GM23338 (cell line): ENCODE data around the gene TAF10. TPM values are rescaled to one million over a fixed set of nuclear protein-coding genes. Genes with fewer than 3 reads are reported as not detected.
A peak's percentile ranks its signal among the peaks of the same experiment; 100 is the strongest.

Experiments used
- ATAC-seq: fragments of 200-7000 bp; cut with Tn5 transposase; 3 replicates; pipeline ENCODE4 v1.9.1; 2020
- DNase-seq: peaks from one replicate; pipeline ENCODE4 v3.0.0-alpha.2; 2015; ENCODE audit warnings: low spot score
- H2AFZ ChIP-seq: fragments of 200-600 bp; sonication (generic); 2 replicates; pipeline ENCODE4 v1.8.0; 2016; ENCODE audit warnings: antibody characterized with exemption, mild to moderate bottlenecking, moderate library complexity
- H3F3A ChIP-seq: fragments of 200-600 bp; sonication (generic); replicated peaks from 2 replicates; pipeline ENCODE4 v1.8.0; 2017; ENCODE audit warnings: antibody characterized with exemption, mixed run types, low read depth
- H3K27ac ChIP-seq: fragments of 200-600 bp; sonication (generic); 2 replicates; pipeline ENCODE4 v1.6.1; 2016; ENCODE audit warnings: low read depth
- H3K27me3 ChIP-seq: fragments of 200-600 bp; sonication (generic); 2 replicates; pipeline ENCODE4 v1.8.0; 2016; ENCODE audit warnings: mild to moderate bottlenecking, mixed run types, moderate library complexity; ENCODE audit not compliant: insufficient read depth
- H3K36me3 ChIP-seq: fragments of 200-600 bp; sonication (generic); 2 replicates; pipeline ENCODE4 v1.8.0; 2016; ENCODE audit warnings: mild to moderate bottlenecking; ENCODE audit not compliant: insufficient read depth
- H3K4me1 ChIP-seq: fragments of 200-600 bp; sonication (generic); 2 replicates; pipeline ENCODE4 v1.8.0; 2016; ENCODE audit warnings: mild to moderate bottlenecking, moderate library complexity; ENCODE audit not compliant: insufficient read depth
- H3K4me2 ChIP-seq: fragments of 200-600 bp; sonication (generic); 2 replicates; pipeline ENCODE4 v1.7.1; 2017; ENCODE audit warnings: mixed run types
- H3K4me3 ChIP-seq: fragments of 200-600 bp; sonication (generic); 2 replicates; pipeline ENCODE4 v1.6.1; 2016; ENCODE audit warnings: mixed run types
- H3K79me2 ChIP-seq: fragments of 200-600 bp; sonication (generic); replicated peaks from 2 replicates; pipeline ENCODE4 v1.8.0; 2017; ENCODE audit warnings: mild to moderate bottlenecking; ENCODE audit not compliant: insufficient read depth
- H3K9me2 ChIP-seq: fragments of 200-600 bp; sonication (generic); 2 replicates; pipeline ENCODE4 v1.8.0; 2017; ENCODE audit not compliant: insufficient read depth
- H4K20me1 ChIP-seq: fragments of 200-600 bp; sonication (generic); replicated peaks from 2 replicates; pipeline ENCODE4 v1.8.0; 2017; ENCODE audit warnings: mild to moderate bottlenecking; ENCODE audit not compliant: insufficient read depth
- H3K27ac Mint-ChIP-seq: 2 replicates; pipeline ENCODE4 v1.8.0; 2020; ENCODE audit warnings: inconsistent platforms, mild to moderate bottlenecking, moderate library complexity, mixed read lengths
- H3K27me3 Mint-ChIP-seq: 3 replicates; pipeline ENCODE4 v1.8.0; 2022; ENCODE audit warnings: low read depth, mild to moderate bottlenecking, moderate library complexity, mixed read lengths, inconsistent platforms; ENCODE audit not compliant: insufficient read depth, poor library complexity
- H3K36me3 Mint-ChIP-seq: 3 replicates; pipeline ENCODE4 v1.8.0; 2021; ENCODE audit warnings: low read depth, mild to moderate bottlenecking, inconsistent platforms, moderate library complexity, mixed read lengths
- H3K4me1 Mint-ChIP-seq: 3 replicates; pipeline ENCODE4 v1.8.0; 2020; ENCODE audit warnings: mild to moderate bottlenecking, inconsistent platforms, mixed read lengths
- H3K4me3 Mint-ChIP-seq: 3 replicates; pipeline ENCODE4 v1.8.0; 2021; ENCODE audit warnings: moderate library complexity, mild to moderate bottlenecking, inconsistent platforms, mixed read lengths
- H3K9me3 Mint-ChIP-seq: 3 replicates; pipeline ENCODE4 v1.8.0; 2020; ENCODE audit warnings: moderate library complexity, mild to moderate bottlenecking, inconsistent platforms, mixed read lengths
- CREB1 ChIP-seq: fragments of 250-450 bp; sonication (Bioruptor Pico); IDR thresholded peaks from 2 replicates; pipeline ENCODE4 v1.5.0; 2020; ENCODE audit warnings: low read depth, mild to moderate bottlenecking, moderate library complexity
- EZH2 ChIP-seq: fragments of 200-600 bp; sonication (generic); IDR thresholded peaks from one replicate; pipeline ENCODE4 v1.8.0; 2017; ENCODE audit warnings: antibody characterized with exemption, mild to moderate bottlenecking, low read depth; ENCODE audit not compliant: unreplicated experiment
- EZH2phosphoT487 ChIP-seq: fragments of 200-600 bp; sonication (generic); IDR thresholded peaks from one replicate; pipeline ENCODE4 v1.8.1; 2018; ENCODE audit warnings: antibody characterized with exemption; ENCODE audit not compliant: unreplicated experiment
- JUNB ChIP-seq: IDR thresholded peaks from one replicate; pipeline ENCODE4 v1.6.1; 2016; ENCODE audit warnings: antibody characterized with exemption; ENCODE audit not compliant: unreplicated experiment
- NANOG ChIP-seq: IDR thresholded peaks from 2 replicates; pipeline ENCODE4 v1.6.1; 2016; ENCODE audit warnings: antibody characterized with exemption, borderline replicate concordance
- POLR2AphosphoS5 ChIP-seq: IDR thresholded peaks from 2 replicates; pipeline ENCODE4 v1.6.1; 2016; ENCODE audit warnings: antibody characterized with exemption, low read depth
- STAT1 ChIP-seq: IDR thresholded peaks from one replicate; pipeline ENCODE4 v1.6.1; 2016; ENCODE audit warnings: antibody characterized with exemption; ENCODE audit not compliant: unreplicated experiment
- ZNF114 ChIP-seq: fragments of 250-450 bp; sonication (Bioruptor Pico); IDR thresholded peaks from 2 replicates; pipeline ENCODE4 v1.5.0; 2020; ENCODE audit warnings: mild to moderate bottlenecking, moderate library complexity
- ZNF331 ChIP-seq: fragments of 250-450 bp; sonication (Bioruptor Pico); IDR thresholded peaks from 2 replicates; pipeline ENCODE4 v1.5.0; 2020; ENCODE audit warnings: low read depth, mild to moderate bottlenecking, moderate library complexity
- polyA plus RNA-seq: library from polyadenylated mRNA; unstranded; fragments of >200 nt; fragmentation: Nextera tagmentation; extraction: Ambion mirVana; gene quantifications from 2 replicates; pipeline ENCODE4 v1.2.1, GENCODE V29; 2016
- total RNA-seq: library from RNA; depleted of rRNA; stranded (reverse); fragments of >200 nt; shearing (Covaris generic); gene quantifications from 2 replicates; pipeline ENCODE4 v1.2.3, GENCODE V29; 2014
- TF ChIP-seq, protein P1 (sequence below): IDR thresholded peaks from one replicate; pipeline ENCODE4 v1.6.1; 2018; ENCODE audit warnings: antibody characterized with exemption; ENCODE audit not compliant: unreplicated experiment
- TF ChIP-seq, protein P2 (sequence below), 2 experiments: fragments of 200-600 bp in 1 of 2; sonication (generic) in 1 of 2; conservative IDR thresholded peaks; 2 replicates each; pipeline versions ENCODE4 v1.5.1 to v1.6.1; 2016 to 2017; ENCODE audit warnings: antibody characterized with exemption in 2 of 2, low read depth in 2 of 2, mild to moderate bottlenecking in 2 of 2, moderate library complexity in 1 of 2
- TF ChIP-seq, protein P3 (sequence below): IDR thresholded peaks from 2 replicates; pipeline ENCODE4 v1.6.1; 2016; ENCODE audit warnings: antibody characterized with exemption
- TF ChIP-seq, protein P4 (sequence below): fragments of 250-450 bp; sonication (Bioruptor Pico); IDR thresholded peaks from 2 replicates; pipeline ENCODE4 v1.5.0; 2020; ENCODE audit warnings: mild to moderate bottlenecking, moderate library complexity

Gene TAF10
- total and polyA plus RNA-seq, 2 experiments from 2014 or later: 108 to 253 TPM

DNA sequence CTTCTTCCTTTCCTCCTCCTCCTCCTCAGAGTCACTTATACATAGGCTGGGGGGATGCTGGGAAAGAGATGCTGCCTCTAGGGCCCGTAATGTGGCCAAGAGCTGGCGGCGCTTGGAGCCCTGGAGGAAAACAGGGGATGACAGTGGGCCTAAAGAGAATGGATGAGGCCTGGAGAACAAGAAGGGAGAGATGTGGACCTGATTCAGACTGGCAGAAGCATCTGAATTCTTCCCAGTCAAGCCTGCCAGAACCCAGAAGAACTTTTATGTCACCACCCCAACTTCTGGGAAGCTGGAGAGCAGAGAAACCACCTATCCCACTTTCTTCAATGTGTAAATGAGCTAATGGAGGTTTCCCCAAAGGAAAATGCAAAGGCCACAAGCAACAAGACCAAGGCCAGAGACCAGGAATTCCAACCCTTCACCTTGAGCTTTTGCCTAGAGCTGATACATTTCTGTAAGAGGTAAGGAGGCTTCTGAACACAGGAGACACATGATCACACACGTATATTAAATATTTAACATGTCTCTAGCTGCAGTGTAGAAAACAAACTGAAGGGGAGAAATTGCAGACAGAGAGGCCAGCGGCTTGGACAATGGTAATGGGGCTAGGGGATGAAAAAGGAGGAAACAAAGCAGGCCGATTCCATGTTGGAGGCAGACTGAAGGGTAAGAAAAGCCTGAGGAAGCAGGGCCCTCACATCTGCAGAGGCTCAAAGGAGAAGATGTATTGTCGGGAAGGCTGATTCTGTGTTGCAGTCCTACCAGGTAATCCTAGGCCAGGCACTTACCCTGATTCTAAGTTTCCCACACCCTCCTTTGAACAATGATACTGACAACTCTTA lies 9.7 kb downstream of the TAF10 start:
- H3K4me3 Mint-ChIP-seq: no peak overlapping the region
- ATAC-seq (no peak), DNase-seq (no peak)
- no peaks in the 10 kb centered on the region for H3K27me3 Mint-ChIP-seq
- Histone ChIP-seq H3K4me1 (peaks cover 17% of the 10 kb centered on the region), H3K27ac (no peak overlapping the region), H3K4me2 (peak overlapping the region; percentile 90), H4K20me1 (no peaks in the 10 kb centered on the region; the same call in 1 of the 2 replicates), H2AFZ (no peak overlapping the region), H3K27me3 (no peaks in the 10 kb centered on the region), H3K79me2 (peaks cover 43% of the 10 kb centered on the region), H3K9me2 (no peaks in the 10 kb centered on the region), H3K4me3 (peak overlapping the region; percentile 100), H3K36me3 (peaks cover 6% of the 10 kb centered on the region; the same call in 1 of the 2 replicates), H3F3A (peaks cover 6% of the 10 kb centered on the region; the same call in 1 of the 2 replicates)
- H3K4me1 Mint-ChIP-seq: peaks cover 16% of the 10 kb centered on the region; the same call in 2 of the 3 replicates
- peaks cover 25% of the 10 kb centered on the region for H3K36me3 Mint-ChIP-seq
- H3K9me3 Mint-ChIP-seq: no peaks in the 10 kb centered on the region
- H3K27ac Mint-ChIP-seq: no peak overlapping the region
- TF ChIP-seq STAT1 (no peak), EZH2phosphoT487 (no peak), EZH2 (no peak), NANOG (no peak), JUNB (no peak), ZNF114 (CRISPR knock-in tag) (no peak), POLR2AphosphoS5 (no peak), CREB1 (CRISPR knock-in tag) (no peak), ZNF331 (CRISPR knock-in tag) (no peak)
- TF ChIP-seq, protein P1, sequence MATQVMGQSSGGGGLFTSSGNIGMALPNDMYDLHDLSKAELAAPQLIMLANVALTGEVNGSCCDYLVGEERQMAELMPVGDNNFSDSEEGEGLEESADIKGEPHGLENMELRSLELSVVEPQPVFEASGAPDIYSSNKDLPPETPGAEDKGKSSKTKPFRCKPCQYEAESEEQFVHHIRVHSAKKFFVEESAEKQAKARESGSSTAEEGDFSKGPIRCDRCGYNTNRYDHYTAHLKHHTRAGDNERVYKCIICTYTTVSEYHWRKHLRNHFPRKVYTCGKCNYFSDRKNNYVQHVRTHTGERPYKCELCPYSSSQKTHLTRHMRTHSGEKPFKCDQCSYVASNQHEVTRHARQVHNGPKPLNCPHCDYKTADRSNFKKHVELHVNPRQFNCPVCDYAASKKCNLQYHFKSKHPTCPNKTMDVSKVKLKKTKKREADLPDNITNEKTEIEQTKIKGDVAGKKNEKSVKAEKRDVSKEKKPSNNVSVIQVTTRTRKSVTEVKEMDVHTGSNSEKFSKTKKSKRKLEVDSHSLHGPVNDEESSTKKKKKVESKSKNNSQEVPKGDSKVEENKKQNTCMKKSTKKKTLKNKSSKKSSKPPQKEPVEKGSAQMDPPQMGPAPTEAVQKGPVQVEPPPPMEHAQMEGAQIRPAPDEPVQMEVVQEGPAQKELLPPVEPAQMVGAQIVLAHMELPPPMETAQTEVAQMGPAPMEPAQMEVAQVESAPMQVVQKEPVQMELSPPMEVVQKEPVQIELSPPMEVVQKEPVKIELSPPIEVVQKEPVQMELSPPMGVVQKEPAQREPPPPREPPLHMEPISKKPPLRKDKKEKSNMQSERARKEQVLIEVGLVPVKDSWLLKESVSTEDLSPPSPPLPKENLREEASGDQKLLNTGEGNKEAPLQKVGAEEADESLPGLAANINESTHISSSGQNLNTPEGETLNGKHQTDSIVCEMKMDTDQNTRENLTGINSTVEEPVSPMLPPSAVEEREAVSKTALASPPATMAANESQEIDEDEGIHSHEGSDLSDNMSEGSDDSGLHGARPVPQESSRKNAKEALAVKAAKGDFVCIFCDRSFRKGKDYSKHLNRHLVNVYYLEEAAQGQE: no peak
- TF ChIP-seq, protein P2, sequence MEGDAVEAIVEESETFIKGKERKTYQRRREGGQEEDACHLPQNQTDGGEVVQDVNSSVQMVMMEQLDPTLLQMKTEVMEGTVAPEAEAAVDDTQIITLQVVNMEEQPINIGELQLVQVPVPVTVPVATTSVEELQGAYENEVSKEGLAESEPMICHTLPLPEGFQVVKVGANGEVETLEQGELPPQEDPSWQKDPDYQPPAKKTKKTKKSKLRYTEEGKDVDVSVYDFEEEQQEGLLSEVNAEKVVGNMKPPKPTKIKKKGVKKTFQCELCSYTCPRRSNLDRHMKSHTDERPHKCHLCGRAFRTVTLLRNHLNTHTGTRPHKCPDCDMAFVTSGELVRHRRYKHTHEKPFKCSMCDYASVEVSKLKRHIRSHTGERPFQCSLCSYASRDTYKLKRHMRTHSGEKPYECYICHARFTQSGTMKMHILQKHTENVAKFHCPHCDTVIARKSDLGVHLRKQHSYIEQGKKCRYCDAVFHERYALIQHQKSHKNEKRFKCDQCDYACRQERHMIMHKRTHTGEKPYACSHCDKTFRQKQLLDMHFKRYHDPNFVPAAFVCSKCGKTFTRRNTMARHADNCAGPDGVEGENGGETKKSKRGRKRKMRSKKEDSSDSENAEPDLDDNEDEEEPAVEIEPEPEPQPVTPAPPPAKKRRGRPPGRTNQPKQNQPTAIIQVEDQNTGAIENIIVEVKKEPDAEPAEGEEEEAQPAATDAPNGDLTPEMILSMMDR (conservative IDR thresholded peaks at IDR 0.05; ENCODE audit: low read depth in 2 of 2): no peak
- TF ChIP-seq, protein P3, sequence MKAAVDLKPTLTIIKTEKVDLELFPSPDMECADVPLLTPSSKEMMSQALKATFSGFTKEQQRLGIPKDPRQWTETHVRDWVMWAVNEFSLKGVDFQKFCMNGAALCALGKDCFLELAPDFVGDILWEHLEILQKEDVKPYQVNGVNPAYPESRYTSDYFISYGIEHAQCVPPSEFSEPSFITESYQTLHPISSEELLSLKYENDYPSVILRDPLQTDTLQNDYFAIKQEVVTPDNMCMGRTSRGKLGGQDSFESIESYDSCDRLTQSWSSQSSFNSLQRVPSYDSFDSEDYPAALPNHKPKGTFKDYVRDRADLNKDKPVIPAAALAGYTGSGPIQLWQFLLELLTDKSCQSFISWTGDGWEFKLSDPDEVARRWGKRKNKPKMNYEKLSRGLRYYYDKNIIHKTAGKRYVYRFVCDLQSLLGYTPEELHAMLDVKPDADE: no peak
- TF ChIP-seq, protein P4, sequence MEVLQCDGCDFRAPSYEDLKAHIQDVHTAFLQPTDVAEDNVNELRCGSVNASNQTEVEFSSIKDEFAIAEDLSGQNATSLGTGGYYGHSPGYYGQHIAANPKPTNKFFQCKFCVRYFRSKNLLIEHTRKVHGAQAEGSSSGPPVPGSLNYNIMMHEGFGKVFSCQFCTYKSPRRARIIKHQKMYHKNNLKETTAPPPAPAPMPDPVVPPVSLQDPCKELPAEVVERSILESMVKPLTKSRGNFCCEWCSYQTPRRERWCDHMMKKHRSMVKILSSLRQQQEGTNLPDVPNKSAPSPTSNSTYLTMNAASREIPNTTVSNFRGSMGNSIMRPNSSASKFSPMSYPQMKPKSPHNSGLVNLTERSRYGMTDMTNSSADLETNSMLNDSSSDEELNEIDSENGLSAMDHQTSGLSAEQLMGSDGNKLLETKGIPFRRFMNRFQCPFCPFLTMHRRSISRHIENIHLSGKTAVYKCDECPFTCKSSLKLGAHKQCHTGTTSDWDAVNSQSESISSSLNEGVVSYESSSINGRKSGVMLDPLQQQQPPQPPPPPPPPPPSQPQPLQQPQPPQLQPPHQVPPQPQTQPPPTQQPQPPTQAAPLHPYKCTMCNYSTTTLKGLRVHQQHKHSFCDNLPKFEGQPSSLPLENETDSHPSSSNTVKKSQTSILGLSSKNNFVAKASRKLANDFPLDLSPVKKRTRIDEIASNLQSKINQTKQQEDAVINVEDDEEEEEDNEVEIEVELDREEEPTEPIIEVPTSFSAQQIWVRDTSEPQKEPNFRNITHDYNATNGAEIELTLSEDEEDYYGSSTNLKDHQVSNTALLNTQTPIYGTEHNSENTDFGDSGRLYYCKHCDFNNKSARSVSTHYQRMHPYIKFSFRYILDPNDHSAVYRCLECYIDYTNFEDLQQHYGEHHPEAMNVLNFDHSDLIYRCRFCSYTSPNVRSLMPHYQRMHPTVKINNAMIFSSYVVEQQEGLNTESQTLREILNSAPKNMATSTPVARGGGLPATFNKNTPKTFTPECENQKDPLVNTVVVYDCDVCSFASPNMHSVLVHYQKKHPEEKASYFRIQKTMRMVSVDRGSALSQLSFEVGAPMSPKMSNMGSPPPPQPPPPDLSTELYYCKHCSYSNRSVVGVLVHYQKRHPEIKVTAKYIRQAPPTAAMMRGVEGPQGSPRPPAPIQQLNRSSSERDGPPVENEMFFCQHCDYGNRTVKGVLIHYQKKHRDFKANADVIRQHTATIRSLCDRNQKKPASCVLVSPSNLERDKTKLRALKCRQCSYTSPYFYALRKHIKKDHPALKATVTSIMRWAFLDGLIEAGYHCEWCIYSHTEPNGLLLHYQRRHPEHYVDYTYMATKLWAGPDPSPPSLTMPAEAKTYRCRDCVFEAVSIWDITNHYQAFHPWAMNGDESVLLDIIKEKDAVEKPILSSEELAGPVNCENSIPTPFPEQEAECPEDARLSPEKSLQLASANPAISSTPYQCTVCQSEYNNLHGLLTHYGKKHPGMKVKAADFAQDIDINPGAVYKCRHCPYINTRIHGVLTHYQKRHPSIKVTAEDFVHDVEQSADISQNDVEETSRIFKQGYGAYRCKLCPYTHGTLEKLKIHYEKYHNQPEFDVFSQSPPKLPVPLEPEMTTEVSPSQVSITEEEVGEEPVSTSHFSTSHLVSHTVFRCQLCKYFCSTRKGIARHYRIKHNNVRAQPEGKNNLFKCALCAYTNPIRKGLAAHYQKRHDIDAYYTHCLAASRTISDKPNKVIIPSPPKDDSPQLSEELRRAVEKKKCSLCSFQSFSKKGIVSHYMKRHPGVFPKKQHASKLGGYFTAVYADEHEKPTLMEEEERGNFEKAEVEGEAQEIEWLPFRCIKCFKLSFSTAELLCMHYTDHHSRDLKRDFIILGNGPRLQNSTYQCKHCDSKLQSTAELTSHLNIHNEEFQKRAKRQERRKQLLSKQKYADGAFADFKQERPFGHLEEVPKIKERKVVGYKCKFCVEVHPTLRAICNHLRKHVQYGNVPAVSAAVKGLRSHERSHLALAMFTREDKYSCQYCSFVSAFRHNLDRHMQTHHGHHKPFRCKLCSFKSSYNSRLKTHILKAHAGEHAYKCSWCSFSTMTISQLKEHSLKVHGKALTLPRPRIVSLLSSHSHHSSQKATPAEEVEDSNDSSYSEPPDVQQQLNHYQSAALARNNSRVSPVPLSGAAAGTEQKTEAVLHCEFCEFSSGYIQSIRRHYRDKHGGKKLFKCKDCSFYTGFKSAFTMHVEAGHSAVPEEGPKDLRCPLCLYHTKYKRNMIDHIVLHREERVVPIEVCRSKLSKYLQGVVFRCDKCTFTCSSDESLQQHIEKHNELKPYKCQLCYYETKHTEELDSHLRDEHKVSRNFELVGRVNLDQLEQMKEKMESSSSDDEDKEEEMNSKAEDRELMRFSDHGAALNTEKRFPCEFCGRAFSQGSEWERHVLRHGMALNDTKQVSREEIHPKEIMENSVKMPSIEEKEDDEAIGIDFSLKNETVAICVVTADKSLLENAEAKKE (CRISPR knock-in tag): no peak
